Fibroblast of the aortic adventitia (primary cell): ENCODE results near the gene TRMT6. TPM values are rescaled to one million over a fixed set of nuclear protein-coding genes. Genes with fewer than 3 reads are reported as not detected.

Experiments used
- DNase-seq: peaks from one replicate; pipeline ENCODE4 v3.0.0-alpha.2; 2010; ENCODE audit warnings: low read depth
- H3K4me3 ChIP-seq: 2 replicates; pipeline ENCODE4 v1.5.1; 2011; ENCODE audit warnings: low read depth, mild to moderate bottlenecking, control low read depth, low read length, moderate library complexity
- CTCF ChIP-seq: IDR thresholded peaks from 2 replicates; pipeline ENCODE4 v1.5.1; 2011; ENCODE audit warnings: mild to moderate bottlenecking, low read length, control low read depth, inconsistent platforms; ENCODE audit not compliant: insufficient read depth
- total RNA-seq: library from RNA; depleted of rRNA; stranded (reverse); fragments of >200 nt; gene quantifications from 2 replicates; pipeline ENCODE4 v1.2.3, GENCODE V29; 2012; ENCODE audit warnings: low replicate concordance

The TRMT6 gene
- total RNA-seq, 1 donor = 8.0 TPM

DNA sequence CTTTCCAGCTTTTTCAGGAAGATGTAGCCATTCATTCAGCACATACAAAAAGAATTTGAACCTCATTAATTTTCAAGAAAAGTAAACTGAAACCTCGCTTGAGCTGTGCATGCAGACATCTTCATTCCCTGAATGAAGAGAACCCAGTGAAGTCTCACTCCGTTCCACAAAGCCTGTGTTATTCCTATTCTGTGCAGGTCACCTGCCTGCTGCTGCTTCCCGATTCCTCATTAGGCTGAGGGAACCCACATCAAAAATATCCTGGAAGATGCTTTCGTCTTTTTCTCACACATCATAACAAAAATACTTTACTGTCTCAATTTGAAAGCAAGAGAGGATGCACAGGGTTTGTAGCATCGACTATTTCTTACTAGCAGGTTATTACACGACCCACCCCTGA lies 40.1 kb downstream of the TRMT6 start:
- no peak for DNase-seq
- no peak overlapping the region for H3K4me3 ChIP-seq
- no peak for TF ChIP-seq CTCF

DNA sequence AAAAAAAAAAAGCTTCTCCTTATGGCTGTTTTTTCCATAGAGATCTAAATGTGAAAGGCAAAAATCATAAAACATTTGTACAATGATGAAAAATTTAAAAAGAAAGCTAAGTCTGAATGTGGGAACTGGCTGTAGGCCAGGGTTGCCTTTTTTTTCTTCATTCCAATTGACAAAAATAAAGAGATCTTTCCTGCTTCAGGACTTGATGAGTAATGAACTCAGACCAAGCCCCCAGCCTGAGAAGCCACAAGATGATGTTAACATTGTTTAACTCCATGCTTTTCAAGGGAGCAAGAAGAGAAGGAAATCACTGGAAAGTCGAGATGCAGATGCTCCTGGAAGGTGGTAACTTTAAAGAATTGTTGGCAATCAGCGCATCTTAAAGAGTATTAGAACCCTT lies 41.4 kb downstream of the TRMT6 start:
- no peak overlapping the region for H3K4me3 ChIP-seq
- no peak for DNase-seq
- no peak for TF ChIP-seq CTCF

DNA sequence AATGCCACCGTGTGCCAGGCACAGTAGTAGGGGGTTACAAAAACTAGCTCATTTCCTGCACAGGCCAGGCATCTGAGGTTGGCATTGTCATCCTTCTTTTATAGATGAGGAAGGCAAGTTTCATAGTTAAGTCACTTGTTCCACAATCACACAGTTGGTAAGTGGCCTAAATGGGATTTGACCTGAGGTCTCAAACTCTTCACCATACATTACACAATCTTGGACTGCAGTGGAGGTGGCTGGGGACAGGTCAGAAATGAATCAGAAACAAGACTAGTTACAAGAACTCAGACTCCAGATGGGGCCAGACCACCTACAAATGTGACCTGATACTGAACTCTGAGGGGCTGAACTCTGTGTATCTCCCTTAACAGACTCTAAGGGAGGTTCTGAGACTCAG lies 49.4 kb downstream of the TRMT6 start:
- no peak for DNase-seq
- no peak overlapping the region for H3K4me3 ChIP-seq
- TF ChIP-seq CTCF = no peak

GRCh38 chr20:5899444-5899843 lies 50.9 kb downstream of the TRMT6 start:
- no peak for TF ChIP-seq CTCF
- no peak for DNase-seq
- H3K4me3 ChIP-seq = no peak overlapping the region

- no peak for TF ChIP-seq CTCF
- no peak overlapping the region for H3K4me3 ChIP-seq
Observed at GRCh38 chr20:5895626-5896025, 54.7 kb downstream of the TRMT6 start.

DNA sequence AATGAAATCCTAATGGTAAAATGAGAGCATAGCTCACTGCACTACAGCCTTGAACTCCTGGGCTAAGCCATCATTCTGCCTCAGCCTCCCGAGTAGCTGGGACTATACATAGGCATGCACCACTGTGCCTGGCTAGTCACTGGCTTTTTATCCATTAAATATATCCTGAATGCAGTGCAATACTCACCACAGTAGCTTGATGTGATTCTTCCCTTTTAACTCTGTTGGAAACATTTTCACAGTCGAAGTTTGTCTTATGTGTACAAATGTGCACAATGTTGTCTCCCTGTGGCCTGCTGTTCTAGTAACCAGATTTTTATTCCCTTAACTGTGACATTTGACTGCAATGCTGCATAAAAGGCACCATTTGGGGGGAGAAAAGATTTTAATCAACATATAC lies 56.7 kb downstream of the TRMT6 start:
- TF ChIP-seq CTCF = no peak
- DNase-seq = no peak

More at GRCh38 chr20:5895626-5896025, 54.7 kb downstream of the TRMT6 start:
- DNase-seq = no peak

DNA sequence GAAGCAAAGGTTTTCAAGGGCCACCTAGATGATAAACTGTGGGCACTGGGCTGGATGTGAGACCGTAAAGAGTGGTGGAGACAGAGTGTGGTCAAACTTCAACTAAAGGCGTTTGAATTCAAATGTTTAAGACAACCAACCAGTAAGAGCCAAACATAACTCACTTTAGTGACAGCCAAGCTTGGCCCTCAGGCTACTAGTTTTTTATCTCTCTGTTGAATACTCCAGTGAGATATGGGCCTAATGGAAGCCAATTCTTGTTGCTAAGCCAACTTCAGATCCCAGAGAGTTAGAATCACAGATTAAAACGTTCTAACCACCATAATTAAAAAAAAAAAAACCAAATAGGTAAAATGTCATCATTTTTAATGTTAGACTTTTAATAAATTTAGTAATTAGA lies 57.3 kb downstream of the TRMT6 start:
- DNase-seq = peak; percentile 8
- TF ChIP-seq CTCF = no peak
- H3K4me3 ChIP-seq = no peak overlapping the region

More for the DNA sequence above, 56.7 kb downstream of the TRMT6 start:
- H3K4me3 ChIP-seq = no peak overlapping the region
